OCI-LY7 (cell line): ENCODE data around the gene CTNNA3. TPM values are rescaled to one million over a fixed set of nuclear protein-coding genes. Genes with fewer than 3 reads are reported as not detected.

Source experiments
- BruUV-seq: library from RNA; stranded (reverse); fragments of 400-500 nt; replicated peaks from 2 replicates; lab custom pipeline; 2021; lab: Mats Ljungman, UMichigan
- CTCF ChIA-PET: fragments of 300-600 bp; sonication (Branson Sonifier 250); formaldehyde crosslinking; loops from one replicate; lab custom pipeline; 2022; ENCODE audit warnings: antibody characterized with exemption; ENCODE audit not compliant: unreplicated experiment; lab: Charles Lee
- POLR2A ChIA-PET: fragments of 300-600 bp; sonication (Branson Sonifier 250); formaldehyde crosslinking; loops from one replicate; lab custom pipeline; 2022; ENCODE audit warnings: antibody characterized with exemption; lab: Charles Lee
- DNase-seq: peaks from one replicate; pipeline ENCODE4 v3.0.0-alpha.2; 2015; ENCODE audit warnings: low spot score
- H2AFZ ChIP-seq: fragments of 200-600 bp; sonication (generic), shearing (Covaris generic); 2 replicates; pipeline ENCODE4 v1.6.1; 2014; ENCODE audit warnings: mild to moderate bottlenecking, antibody characterized with exemption, low read length, moderate library complexity
- H3K27ac ChIP-seq: fragments of 200-600 bp; sonication (generic); 2 replicates; pipeline ENCODE4 v1.5.1; 2014; ENCODE audit warnings: mixed run types, low read depth, mild to moderate bottlenecking, moderate library complexity, low read length, inconsistent platforms; ENCODE audit not compliant: poor library complexity, severe bottlenecking
- H3K36me3 ChIP-seq: fragments of 200-600 bp; sonication (generic); 2 replicates; pipeline ENCODE4 v1.6.1; 2014; ENCODE audit warnings: mild to moderate bottlenecking, antibody characterized with exemption, low read length, moderate library complexity, mixed read lengths; ENCODE audit not compliant: insufficient read depth
- H3K4me1 ChIP-seq: fragments of 200-600 bp; sonication (generic); 2 replicates; pipeline ENCODE4 v1.5.1; 2014; ENCODE audit warnings: mild to moderate bottlenecking, low read length; ENCODE audit not compliant: insufficient read depth, poor library complexity, severe bottlenecking
- H3K4me2 ChIP-seq: fragments of 200-600 bp; sonication (generic); 2 replicates; pipeline ENCODE4 v1.6.1; 2014; ENCODE audit warnings: mild to moderate bottlenecking, low read length
- H3K4me3 ChIP-seq: fragments of 200-600 bp; sonication (generic); 2 replicates; pipeline ENCODE4 v1.5.1; 2014; ENCODE audit warnings: mild to moderate bottlenecking, low read depth, low read length; ENCODE audit not compliant: poor library complexity, severe bottlenecking
- H3K79me2 ChIP-seq: fragments of 200-600 bp; sonication (generic); 2 replicates; pipeline ENCODE4 v1.6.1; 2016; ENCODE audit warnings: low read depth, mild to moderate bottlenecking, low read length, moderate library complexity, mixed read lengths; ENCODE audit not compliant: insufficient read depth
- H3K9me2 ChIP-seq: fragments of 200-600 bp; sonication (generic); 2 replicates; pipeline ENCODE4 v1.6.1; 2016; ENCODE audit warnings: mild to moderate bottlenecking, low read length, mixed read lengths; ENCODE audit not compliant: insufficient read depth
- H3K9me3 ChIP-seq: fragments of 200-600 bp; sonication (generic); 2 replicates; pipeline ENCODE4 v1.6.1; 2014; ENCODE audit warnings: mild to moderate bottlenecking, mixed run types, low read length, mixed read lengths
- H4K20me1 ChIP-seq: fragments of 200-600 bp; sonication (generic); 2 replicates; pipeline ENCODE4 v1.6.1; 2014; ENCODE audit warnings: mild to moderate bottlenecking, antibody characterized with exemption, low read length, moderate library complexity, mixed read lengths; ENCODE audit not compliant: insufficient read depth
- EZH2phosphoT487 ChIP-seq: fragments of 200-600 bp; sonication (generic); IDR thresholded peaks from 2 replicates; pipeline ENCODE4 v1.6.1; 2018; ENCODE audit warnings: low read depth, borderline replicate concordance, mild to moderate bottlenecking, mixed run types, antibody characterized with exemption, low read length, moderate library complexity, mixed read lengths
- intact Hi-C: fragments of 100-400 bp; cut with micrococcal nuclease; formaldehyde crosslinking; loops from one replicate; pipeline ENCODE4 v1.10.0; 2022; ENCODE audit not compliant: unreplicated experiment
- total RNA-seq, 2 experiments: library from RNA; depleted of rRNA in 1 of 2; stranded (reverse); fragments of >200 nt in 1 of 2; shearing (Covaris generic) in 1 of 2; gene quantifications; 2 replicates each; pipeline ENCODE4 v1.2.3, GENCODE V29; 2014 to 2022
- TF ChIP-seq, protein P1 (sequence below): fragments of 200-600 bp; sonication (generic); conservative IDR thresholded peaks from 2 replicates; pipeline ENCODE4 v1.5.1; 2014; ENCODE audit warnings: mild to moderate bottlenecking, antibody characterized with exemption, low read length, moderate library complexity, mixed read lengths

Gene CTNNA3
- total RNA-seq, 2 experiments from 2014 or later: not detected

DNA sequence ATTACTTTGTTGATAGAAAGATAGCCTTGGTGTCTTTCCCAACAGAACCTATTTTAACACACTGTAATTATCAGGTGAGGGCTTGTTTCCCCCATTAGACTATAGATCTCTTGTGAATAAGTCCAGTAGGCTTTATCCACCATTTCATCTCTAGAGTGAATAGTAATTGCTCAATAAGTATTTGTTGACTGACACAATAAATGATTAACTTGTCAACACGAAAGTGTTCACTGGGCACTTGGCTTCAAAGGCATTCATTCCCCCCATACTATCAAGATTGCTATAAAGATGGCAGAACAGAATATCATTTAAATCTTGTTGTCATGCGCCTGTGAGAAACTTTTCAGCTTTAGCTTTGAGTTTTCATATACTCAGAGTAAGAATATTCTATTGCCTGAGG lies 1194.6 kb downstream of the CTNNA3 start:
- intact Hi-C loops: no loop called here
- H4K20me1 ChIP-seq: no peaks in the 10 kb centered on the region
- ChIA-PET POLR2A (no interaction called here), CTCF (no interaction called here)
- no peaks in the 10 kb centered on the region for H3K9me3 ChIP-seq
- TF ChIP-seq EZH2phosphoT487: no peak
- TF ChIP-seq, protein P1, sequence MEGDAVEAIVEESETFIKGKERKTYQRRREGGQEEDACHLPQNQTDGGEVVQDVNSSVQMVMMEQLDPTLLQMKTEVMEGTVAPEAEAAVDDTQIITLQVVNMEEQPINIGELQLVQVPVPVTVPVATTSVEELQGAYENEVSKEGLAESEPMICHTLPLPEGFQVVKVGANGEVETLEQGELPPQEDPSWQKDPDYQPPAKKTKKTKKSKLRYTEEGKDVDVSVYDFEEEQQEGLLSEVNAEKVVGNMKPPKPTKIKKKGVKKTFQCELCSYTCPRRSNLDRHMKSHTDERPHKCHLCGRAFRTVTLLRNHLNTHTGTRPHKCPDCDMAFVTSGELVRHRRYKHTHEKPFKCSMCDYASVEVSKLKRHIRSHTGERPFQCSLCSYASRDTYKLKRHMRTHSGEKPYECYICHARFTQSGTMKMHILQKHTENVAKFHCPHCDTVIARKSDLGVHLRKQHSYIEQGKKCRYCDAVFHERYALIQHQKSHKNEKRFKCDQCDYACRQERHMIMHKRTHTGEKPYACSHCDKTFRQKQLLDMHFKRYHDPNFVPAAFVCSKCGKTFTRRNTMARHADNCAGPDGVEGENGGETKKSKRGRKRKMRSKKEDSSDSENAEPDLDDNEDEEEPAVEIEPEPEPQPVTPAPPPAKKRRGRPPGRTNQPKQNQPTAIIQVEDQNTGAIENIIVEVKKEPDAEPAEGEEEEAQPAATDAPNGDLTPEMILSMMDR: no peak
- H3K4me1 ChIP-seq: no peaks in the 10 kb centered on the region
- H3K36me3 ChIP-seq: no peaks in the 10 kb centered on the region
- H3K4me2 ChIP-seq: no peak overlapping the region
- H3K27ac ChIP-seq: no peak overlapping the region
- no peak for DNase-seq
- BruUV-seq: no TSS peak
- no peak overlapping the region for H3K4me3 ChIP-seq
- H2AFZ ChIP-seq: no peak overlapping the region
- no peaks in the 10 kb centered on the region for H3K9me2 ChIP-seq
- H3K79me2 ChIP-seq: no peaks in the 10 kb centered on the region

DNA sequence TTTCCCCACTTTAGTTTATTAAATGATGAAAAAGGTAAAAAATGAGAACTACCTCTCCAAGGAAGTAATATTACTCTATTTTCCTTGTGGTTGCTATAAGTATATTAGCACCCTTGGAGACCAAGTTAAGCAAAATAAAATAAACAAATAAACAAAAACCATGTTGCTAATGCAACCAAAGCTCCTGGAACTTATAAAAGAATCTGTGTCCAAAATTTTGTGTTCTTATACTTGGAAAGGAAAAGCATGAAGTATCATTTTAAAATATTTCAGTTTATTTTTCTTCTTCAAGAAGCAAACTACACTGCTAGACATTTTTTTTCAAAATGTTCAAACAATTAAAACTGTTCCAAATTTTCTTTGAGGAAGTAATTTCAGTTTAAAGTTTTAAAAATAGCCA lies 1212.0 kb downstream of the CTNNA3 start:
- Histone ChIP-seq H3K9me2 (no peaks in the 10 kb centered on the region), H3K4me1 (no peaks in the 10 kb centered on the region), H3K36me3 (no peaks in the 10 kb centered on the region), H3K27ac (no peak overlapping the region), H3K79me2 (no peaks in the 10 kb centered on the region), H3K4me2 (no peak overlapping the region), H2AFZ (no peak overlapping the region), H3K4me3 (no peak overlapping the region), H3K9me3 (no peaks in the 10 kb centered on the region), H4K20me1 (no peaks in the 10 kb centered on the region)
- intact Hi-C loops: no loop called here
- ChIA-PET CTCF (no interaction called here), POLR2A (interaction anchor here (0.6 kb wide), 1 partner anchor 407 kb away, joined by 3 read pairs; no protein-coding TSS in a partner anchor)
- no TSS peak for BruUV-seq
- DNase-seq: no peak
- no peak for TF ChIP-seq EZH2phosphoT487
- TF ChIP-seq, protein P1: no peak

DNA sequence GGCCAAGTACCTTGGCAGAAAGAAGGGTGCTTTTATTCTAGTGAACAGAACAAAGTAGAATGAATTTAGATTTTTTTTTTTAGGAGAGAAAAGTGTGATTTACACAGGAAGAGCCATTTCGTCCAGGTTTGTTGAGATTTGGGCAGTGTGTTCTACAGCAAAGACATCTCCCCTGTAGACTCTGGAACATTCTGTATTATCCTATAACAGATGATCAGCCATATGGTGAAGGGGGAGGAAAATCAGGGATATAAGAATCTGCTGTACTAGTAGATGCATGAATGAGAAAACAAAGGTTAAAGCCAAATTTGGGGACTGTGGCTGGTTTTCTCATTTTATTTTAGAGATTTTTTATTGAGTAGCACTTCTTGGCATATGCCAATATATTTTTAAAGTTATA lies 1223.8 kb downstream of the CTNNA3 start:
- Histone ChIP-seq H3K9me3 (no peaks in the 10 kb centered on the region), H3K27ac (no peak overlapping the region), H4K20me1 (no peaks in the 10 kb centered on the region), H3K9me2 (no peaks in the 10 kb centered on the region), H3K4me1 (no peaks in the 10 kb centered on the region), H3K4me3 (no peak overlapping the region), H3K4me2 (no peak overlapping the region), H2AFZ (no peak overlapping the region), H3K79me2 (no peaks in the 10 kb centered on the region), H3K36me3 (no peaks in the 10 kb centered on the region)
- intact Hi-C loops: no loop called here
- BruUV-seq: no TSS peak
- no peak for TF ChIP-seq EZH2phosphoT487
- TF ChIP-seq, protein P1: no peak
- no peak for DNase-seq
- POLR2A ChIA-PET: no interaction called here
- CTCF ChIA-PET: no interaction called here
